ENCODE data around the gene KDM4B. TPM values are rescaled to one million over a fixed set of nuclear protein-coding genes. Genes with fewer than 3 reads are reported as not detected.
"Not testable (repeated sequence)": the region's sequence is repeated elsewhere in the genome, so short reads cannot be mapped to it uniquely, and the experiment has no call there.

Gene KDM4B
- total RNA-seq, 1 donor from 2014 or later, result 34.1 TPM

- peaks cover 4% of the 10 kb centered on the region for H3K4me1 ChIP-seq
- H3K4me3 ChIP-seq, result no peak overlapping the region
- H3K9me3 ChIP-seq (replicated peaks), result no peaks in the 10 kb centered on the region
- TF ChIP-seq CTCF (IDR thresholded peaks at IDR 0.05; ENCODE audit: borderline replicate concordance), result no peak
- no peak overlapping the region for H3K27ac ChIP-seq (replicated peaks)
- no peak for DNase-seq
- H3K36me3 ChIP-seq, result no peaks in the 10 kb centered on the region
- H3K27me3 ChIP-seq (ENCODE audit: low read depth), result no peaks in the 10 kb centered on the region
- intact Hi-C loops (cut with micrococcal nuclease), result no loop called here
These were observed 17.3 kb upstream of the KDM4B start for GRCh38 chr19:4951656-4952055.

GRCh38 chr19:4952945-4953344 is 16.0 kb upstream of the KDM4B start:
- H3K27me3 ChIP-seq (ENCODE audit: low read depth), result no peaks in the 10 kb centered on the region
- intact Hi-C loops (cut with micrococcal nuclease), result no loop called here
- H3K4me1 ChIP-seq, result peaks cover 4% of the 10 kb centered on the region
- no peak overlapping the region for H3K27ac ChIP-seq (replicated peaks)
- H3K36me3 ChIP-seq, result no peaks in the 10 kb centered on the region
- DNase-seq, result no peak
- TF ChIP-seq CTCF (IDR thresholded peaks at IDR 0.05; ENCODE audit: borderline replicate concordance), result no peak
- no peak overlapping the region for H3K4me3 ChIP-seq
- H3K9me3 ChIP-seq (replicated peaks), result no peaks in the 10 kb centered on the region

- H3K4me1 ChIP-seq; DNase-seq; H3K36me3 ChIP-seq; H3K27ac ChIP-seq (replicated peaks); H3K27me3 ChIP-seq (ENCODE audit: low read depth); H3K4me3 ChIP-seq; H3K9me3 ChIP-seq (replicated peaks); intact Hi-C loops (cut with micrococcal nuclease): not testable (repeated sequence)
These were observed 14.4 kb upstream of the KDM4B start for GRCh38 chr19:4954320-4955149.

DNA sequence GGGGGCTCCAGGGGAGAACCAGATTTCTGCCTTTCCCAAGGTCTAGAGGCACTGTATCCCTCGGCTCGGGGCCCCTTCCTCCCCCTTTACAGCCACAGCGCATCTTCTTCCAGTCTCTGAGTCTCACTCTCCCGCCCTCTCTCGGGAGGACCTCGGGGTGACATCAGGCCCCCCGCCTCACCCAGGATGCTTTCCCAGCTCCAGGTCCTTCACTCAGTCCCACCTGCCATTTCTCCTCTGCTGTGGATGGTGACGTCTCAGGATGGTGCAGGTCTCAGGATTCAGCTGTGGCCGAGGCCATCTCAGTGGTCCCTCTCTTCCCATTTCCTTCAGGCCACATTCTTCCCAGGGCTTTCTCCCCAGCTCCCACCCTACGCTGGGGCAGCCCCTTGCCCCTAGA is 13.6 kb upstream of the KDM4B start:
- H3K9me3 ChIP-seq (replicated peaks), result no peaks in the 10 kb centered on the region
- H3K27me3 ChIP-seq (ENCODE audit: low read depth), result no peaks in the 10 kb centered on the region
- H3K36me3 ChIP-seq, result no peaks in the 10 kb centered on the region
- H3K4me1 ChIP-seq, result peaks cover 4% of the 10 kb centered on the region
- TF ChIP-seq CTCF (IDR thresholded peaks at IDR 0.05; ENCODE audit: borderline replicate concordance), result no peak
- H3K4me3 ChIP-seq, result no peak overlapping the region
- no peak overlapping the region for H3K27ac ChIP-seq (replicated peaks)
- intact Hi-C loops (cut with micrococcal nuclease), result no loop called here
- no peak for DNase-seq

- Histone ChIP-seq H3K9me3 (replicated peaks) (no peaks in the 10 kb centered on the region), H3K27me3 (ENCODE audit: low read depth) (no peaks in the 10 kb centered on the region), H3K27ac (replicated peaks) (no peak overlapping the region), H3K4me1 (no peaks in the 10 kb centered on the region), H3K36me3 (no peaks in the 10 kb centered on the region), H3K4me3 (no peak overlapping the region)
- TF ChIP-seq CTCF (IDR thresholded peaks at IDR 0.05; ENCODE audit: borderline replicate concordance), result no peak
- no peak for DNase-seq
- intact Hi-C loops (cut with micrococcal nuclease), result no loop called here
These were observed 10.9 kb upstream of the KDM4B start for GRCh38 chr19:4957981-4958380.

- intact Hi-C loops (cut with micrococcal nuclease), result no loop called here
- no peak for DNase-seq
- Histone ChIP-seq H3K27ac (replicated peaks) (no peak overlapping the region), H3K4me1 (no peaks in the 10 kb centered on the region), H3K9me3 (replicated peaks) (no peaks in the 10 kb centered on the region), H3K27me3 (ENCODE audit: low read depth) (no peaks in the 10 kb centered on the region), H3K4me3 (no peak overlapping the region), H3K36me3 (no peaks in the 10 kb centered on the region)
- no peak for TF ChIP-seq CTCF (IDR thresholded peaks at IDR 0.05; ENCODE audit: borderline replicate concordance)
These were observed 6.8 kb upstream of the KDM4B start for GRCh38 chr19:4962085-4962619.

All from left ventricle myocardium inferior (tissue), 1 donor.